Activated CD8-positive, alpha-beta memory T cell treated with anti-CD3 and anti-CD28 coated beads, Interleukin-2, amount 50 U/mL, for 1 hour (primary cell): ENCODE measurements around the gene IQCF2.
"Not testable (repeated sequence)": the region's sequence is repeated elsewhere in the genome, so short reads cannot be mapped to it uniquely, and the experiment has no call there.

Experiments used
- DNase-seq: peaks from one replicate; pipeline ENCODE4 v3.0.0-alpha.2; 2020; ENCODE audit errors: extremely low read depth

IQCF2 gene

GRCh38 chr3:51860703-51861665, at the start of gene IQCF2:
Gene IQCF2 (plus strand): TSS chr3:51861615. CDS start chr3:51861667, 52 bp downstream.
- DNase-seq = no peak

DNA sequence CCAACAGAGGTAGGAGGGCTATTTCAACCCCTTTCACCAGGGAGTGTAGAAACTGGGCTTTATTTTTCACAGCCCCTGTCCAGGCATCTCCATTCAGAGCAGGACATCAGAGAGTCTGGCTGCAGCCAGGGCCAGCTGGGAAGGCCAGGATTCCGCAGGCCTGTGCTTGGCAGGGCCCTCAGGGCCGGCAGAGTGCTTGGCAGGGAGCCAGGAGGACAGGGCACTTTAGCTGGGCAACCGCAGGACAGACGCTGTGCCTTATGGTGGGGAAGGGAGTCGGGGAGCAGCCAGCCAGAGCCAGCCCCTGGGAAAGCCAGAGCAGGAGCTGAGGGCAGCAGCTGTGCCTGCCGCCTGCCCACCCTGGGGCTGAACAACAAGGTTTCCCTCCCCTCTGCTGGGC, 47.9 kb upstream of the IQCF2 start:
- no peak for DNase-seq

DNA sequence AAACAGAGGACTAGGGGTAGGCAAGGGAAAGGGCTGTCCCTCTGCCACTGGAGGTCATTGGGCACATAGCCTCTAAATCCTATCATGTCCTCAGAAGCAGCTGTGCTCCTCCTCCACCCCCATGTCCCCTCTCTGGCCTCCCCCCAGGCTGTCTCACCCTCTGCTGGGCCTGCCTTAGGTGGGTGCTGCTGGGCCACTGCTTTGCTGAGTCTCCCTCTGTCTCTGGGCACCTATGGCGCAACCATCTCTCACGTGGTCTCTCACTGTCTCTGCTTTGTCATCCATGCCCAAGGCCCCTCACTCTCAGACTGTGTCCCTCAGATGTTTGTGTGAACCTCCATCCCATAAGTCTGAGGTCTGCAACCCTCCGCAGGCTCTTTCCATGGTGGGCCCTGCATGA, 47.4 kb upstream of the IQCF2 start:
- DNase-seq = no peak

- DNase-seq = no peak
These were observed 45.8 kb upstream of the IQCF2 start for GRCh38 chr3:51815614-51816013.

DNA sequence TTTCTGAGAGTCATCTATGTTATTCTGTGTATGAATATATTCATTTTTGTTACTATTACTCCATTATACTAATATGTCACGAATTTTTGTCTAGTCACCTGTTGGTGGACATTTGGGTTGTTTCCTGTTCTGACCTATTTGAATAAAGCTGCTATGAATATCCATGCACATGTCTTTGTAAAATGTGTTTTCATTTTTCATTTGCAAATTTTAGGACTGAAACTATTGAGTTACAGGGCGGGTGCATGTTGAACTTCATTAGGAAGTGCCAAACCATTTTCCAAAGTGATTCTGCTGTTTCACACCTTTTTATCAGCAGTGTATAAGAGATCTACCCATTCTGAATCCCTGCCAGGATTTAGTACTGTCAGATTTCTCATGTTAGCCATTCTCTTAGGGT, 44.7 kb upstream of the IQCF2 start:
- no peak for DNase-seq

- DNase-seq = no peak
These were observed 44.0 kb upstream of the IQCF2 start for GRCh38 chr3:51817375-51817774.

GRCh38 chr3:51819151-51819550, 42.3 kb upstream of the IQCF2 start:
- no peak for DNase-seq

DNA sequence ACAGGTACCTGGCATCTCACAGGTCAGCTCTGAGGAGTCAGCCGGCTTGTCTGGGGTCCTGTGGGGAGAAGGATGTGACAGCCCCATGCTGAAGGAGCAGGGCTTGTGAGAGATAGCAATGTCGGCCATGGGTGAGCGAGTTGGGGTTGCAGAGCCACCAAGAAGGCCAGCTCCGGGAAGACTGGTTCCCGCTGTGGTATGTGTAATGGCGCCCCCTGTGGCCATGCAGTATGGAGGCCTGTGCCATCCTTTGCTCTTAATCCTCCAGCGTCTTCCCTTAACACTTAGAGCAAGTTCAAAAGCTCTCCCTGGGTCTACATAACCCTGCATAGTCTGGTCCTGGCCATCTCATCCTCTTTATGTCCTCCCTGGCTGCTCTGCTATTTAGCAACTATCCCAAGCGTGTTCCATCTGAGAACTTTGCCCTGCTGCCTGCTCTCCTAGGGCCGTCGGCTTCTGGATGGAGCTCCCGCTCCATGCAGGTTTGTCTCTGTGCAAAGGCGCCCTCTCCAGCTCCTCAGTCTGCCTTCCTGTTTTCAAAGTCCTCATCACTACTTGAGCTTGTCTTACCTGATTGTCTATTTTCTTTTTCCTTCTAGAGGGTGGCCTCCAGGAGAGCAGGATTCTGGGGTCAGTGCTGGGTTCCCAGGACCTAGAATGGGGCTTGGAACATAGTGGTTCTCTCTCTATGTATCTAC, 41.6 kb upstream of the IQCF2 start:
- DNase-seq = no peak

DNA sequence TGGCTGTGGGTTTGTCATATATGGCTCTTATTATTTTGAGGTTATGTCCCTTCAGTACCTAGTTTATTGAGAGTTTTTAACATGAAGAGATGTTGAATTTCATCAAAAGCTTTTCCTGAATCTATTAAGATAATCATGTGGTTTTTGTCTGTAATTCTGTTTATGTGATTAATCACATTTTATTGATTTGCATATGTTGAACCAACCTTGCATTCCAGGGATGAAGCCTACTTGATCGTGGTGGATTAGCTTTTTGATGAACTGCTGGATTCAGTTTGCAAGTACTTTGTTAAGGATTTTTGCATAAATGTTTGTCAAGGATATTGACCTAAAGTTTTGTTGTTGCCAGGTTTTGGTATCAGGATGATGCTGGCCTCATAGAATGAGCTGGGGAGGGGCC, 33.1 kb upstream of the IQCF2 start:
- DNase-seq = no peak

- no peak for DNase-seq
These were observed 31.1 kb upstream of the IQCF2 start for GRCh38 chr3:51830345-51830744.

- no peak for DNase-seq
These were observed 30.5 kb upstream of the IQCF2 start for GRCh38 chr3:51830836-51831385.

DNA sequence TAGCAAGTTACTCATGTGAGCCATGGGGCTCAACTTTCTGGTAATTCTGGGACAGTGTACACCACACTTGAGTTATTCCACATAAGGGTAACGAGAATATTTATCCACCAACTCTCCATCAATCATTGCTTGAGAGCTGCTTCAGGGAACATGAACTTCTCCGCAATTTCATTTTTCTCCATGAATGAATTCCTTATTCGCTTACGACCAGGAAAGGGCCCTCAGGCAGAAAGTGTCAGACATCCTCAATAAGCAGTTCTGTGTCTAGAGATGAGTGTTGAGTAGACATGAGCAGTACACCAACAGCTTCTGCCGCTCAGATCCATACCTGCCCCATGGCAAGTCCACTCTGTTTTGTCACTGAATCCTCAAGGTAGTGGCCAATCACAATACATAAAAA, 24.8 kb upstream of the IQCF2 start:
- DNase-seq = no peak

DNA sequence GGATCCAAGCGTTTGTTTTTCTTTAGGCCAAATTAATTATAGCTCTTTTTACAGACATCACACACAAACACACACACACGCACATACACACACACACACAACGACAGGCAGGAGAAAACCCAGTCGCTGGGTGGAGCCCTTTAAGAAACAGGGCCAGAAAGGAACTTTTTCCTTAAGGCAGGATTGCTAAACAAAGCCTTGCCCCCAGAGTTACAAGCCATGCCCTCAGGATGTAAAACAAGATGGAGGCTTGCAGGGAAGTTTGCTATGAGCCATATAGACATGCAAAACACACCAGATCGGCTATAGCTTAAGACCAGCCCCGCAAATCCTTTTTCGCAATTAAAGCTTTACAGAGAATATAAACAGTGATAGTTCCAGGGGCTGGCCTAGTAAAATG, 16.3 kb upstream of the IQCF2 start:
- no peak for DNase-seq

GRCh38 chr3:51855411-51855810, 6.0 kb upstream of the IQCF2 start:
- not testable (repeated sequence) for DNase-seq

DNA sequence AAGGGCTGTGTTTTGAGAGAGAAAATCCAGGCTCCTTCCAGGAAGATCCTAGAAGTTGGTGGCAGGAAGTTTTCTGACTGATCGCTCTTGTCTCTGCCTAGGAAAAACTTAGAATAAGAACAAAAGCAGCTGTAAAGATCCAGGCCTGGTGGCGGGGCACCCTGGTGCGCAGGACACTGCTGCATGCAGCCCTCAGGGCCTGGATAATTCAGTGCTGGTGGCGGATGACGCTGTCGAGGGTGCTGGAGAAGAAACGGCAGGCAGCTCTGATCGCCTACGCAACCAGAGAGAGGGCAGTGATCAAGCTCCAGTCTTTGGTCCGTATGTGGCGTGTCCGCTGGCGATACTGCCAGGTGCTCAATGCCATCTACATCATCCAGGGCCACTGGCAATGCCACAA, 1.5 kb downstream of the IQCF2 start:
- DNase-seq = no peak

DNA sequence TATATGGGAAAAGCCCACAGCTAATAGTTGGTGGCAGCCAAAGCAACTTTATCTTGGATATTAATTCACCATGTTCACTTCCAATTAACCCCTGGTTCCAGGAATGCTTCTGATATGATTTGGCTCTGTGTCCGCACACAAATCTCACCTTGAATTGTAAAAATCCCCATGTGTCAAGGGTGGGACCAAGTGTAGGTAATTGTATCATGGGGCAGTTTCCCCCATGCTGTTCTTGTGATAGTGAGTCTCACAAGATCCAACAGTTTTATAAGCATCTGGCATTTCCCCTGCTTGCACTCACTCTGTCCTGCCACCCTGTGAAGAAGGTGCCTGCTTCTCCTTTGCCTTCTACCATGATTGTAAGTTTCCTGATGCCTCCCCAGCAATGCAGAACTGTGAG, 7.5 kb downstream of the IQCF2 start:
- DNase-seq = not testable (repeated sequence)

DNA sequence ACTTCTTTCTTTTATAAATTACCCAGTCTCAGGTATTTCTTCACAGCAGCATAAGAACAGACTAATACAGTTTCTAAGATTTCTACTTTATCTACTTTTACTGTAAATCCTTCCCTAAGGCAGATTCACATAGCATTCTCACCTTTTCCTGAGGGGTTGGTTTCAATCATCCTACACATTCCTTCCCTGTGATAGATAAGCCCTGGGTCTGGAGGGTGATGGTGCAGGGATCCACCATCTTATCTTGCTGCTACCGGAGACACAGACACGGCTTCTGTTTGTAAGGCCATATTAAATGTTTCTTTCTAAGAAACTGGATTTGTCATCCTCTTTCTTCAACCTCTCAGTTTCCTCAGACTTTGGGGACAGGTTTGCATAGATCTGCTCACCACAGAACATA, 7.9 kb downstream of the IQCF2 start:
- no peak for DNase-seq

GRCh38 chr3:51873253-51873766, 11.9 kb downstream of the IQCF2 start:
- no peak for DNase-seq

DNA sequence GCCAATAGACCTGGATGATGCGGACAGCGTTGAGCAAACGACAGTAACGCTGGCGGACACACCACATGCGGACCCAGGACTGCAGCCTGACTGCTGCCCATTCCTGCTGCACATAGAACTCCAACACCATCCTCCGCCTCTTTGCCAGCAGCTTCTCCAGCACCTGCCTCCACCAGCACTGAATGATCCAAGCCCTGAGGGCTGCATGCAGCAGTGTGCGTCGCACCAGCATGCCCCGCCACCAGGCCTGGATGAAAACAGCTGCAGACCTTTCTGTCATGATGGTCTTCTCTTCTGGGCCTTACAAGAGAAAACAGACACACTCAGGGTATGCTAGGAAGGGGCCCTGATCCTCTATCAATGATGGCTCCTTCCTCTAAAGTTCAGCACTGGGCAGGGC, 12.5 kb downstream of the IQCF2 start:
- no peak for DNase-seq

DNA sequence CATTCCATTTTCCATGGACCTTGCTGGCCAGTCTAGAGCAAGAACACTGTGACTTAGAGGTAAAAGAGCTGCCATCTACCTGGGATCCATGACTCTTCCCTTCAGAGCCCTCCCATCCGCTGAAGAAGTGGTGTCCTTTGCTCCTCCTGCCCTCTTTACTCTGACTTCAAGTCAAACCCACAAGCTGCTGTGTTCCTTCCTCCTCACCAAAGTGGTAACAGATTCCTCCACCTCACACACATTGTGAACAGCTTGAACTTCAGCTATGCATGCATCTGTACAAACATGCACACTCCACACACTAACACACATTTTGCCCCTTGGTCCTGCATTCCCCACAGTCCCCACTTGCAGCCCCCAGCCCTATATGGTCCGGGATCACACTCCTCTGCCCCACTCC, 13.0 kb downstream of the IQCF2 start:
- DNase-seq = no peak

GRCh38 chr3:51874889-51875288, 13.5 kb downstream of the IQCF2 start:
- no peak for DNase-seq

- no peak for DNase-seq
These were observed 14.1 kb downstream of the IQCF2 start, which contains the start of gene IQCF5 for GRCh38 chr3:51875501-51875900. Gene IQCF5 (minus strand): TSS chr3:51875601. CDS start chr3:51875531, 70 bp downstream.
